HS-27A (cell line): Measurements from ENCODE around the gene UTP25.
"Not testable (repeated sequence)": the region's sequence is repeated elsewhere in the genome, so short reads cannot be mapped to it uniquely, and the experiment has no call there.

Experiments used
- DNase-seq: peaks from one replicate; pipeline ENCODE4 v3.0.0-alpha.2; 2012; ENCODE audit warnings: low read depth, missing footprints

The UTP25 gene

DNA sequence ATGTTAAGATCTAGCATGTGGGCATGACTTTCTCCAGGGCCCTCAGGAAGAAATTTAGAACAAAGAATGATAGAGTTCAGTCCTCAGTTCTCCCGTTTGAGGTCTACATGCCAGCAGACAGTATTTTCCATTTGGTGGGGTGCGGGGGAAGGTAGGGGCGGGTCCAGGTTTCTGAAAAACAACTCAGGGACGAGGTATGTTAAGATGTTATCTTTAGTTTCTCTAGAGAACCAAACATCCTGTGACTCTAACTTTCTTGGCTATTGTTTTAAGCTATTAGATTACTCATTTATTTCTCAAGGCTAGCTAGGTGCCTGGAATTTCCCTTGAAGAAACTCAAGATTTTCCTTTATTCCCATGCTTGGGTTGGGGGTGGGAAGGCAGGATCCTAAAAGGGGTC lies 67.9 kb downstream of the UTP25 start:
- no peak for DNase-seq

DNA sequence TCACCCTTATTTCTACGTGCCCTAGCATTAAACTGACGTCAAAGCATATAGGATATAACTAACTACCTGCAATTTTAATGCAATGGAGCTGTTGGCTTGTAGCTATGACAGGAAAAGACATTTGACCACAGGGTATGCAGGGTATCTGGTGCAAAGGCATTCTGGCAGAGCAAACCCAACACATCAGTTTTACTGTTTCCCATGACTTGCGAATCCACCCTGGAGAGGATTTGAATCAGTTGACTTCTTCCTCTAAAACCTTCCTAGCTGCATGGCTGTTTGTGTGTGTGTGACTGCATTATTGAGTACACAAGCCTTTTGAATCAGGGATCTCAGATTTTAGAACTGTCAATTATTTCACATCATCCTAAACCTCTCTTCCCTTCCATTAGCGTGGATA lies 68.6 kb downstream of the UTP25 start:
- no peak for DNase-seq

DNA sequence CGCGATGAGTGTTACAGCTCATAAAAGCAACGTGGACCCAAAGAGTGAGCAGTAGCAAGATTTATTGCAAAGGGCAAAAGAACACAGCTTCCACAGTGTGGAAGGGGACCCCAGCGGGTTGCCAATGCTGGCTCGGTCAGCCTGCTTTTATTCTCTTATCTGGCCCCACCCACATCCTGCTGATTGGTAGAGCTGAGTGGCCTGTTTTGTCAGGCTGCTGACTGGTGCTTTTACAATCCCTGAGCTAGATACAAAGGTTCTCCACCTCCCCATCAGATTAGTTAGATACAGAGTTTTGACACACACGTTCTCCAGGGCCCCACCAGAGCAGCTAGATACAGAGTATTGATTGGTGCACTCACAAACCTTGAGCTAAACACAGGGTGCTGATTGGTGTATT lies 70.5 kb downstream of the UTP25 start:
- not testable (repeated sequence) for DNase-seq

DNA sequence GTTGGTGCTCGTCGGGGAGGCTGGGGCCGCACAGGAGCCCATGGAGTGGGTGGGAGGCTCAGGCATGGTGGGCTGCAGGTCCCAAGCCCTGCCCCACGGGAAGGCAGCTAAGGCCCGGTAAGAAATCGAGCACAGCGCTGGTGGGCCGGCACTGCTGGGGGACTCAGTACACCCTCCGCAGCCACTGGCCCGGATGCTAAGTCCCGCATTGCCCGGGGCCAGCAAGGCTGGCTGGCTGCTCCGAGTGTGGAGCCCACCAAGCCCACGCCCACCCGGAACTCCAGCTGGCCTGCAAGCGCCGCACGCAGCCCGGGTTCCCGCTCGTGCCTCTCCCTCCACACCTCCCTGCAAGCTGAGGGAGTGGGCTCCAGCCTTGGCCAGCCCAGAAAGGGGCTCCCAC lies 71.1 kb downstream of the UTP25 start:
- DNase-seq, result not testable (repeated sequence)

DNA sequence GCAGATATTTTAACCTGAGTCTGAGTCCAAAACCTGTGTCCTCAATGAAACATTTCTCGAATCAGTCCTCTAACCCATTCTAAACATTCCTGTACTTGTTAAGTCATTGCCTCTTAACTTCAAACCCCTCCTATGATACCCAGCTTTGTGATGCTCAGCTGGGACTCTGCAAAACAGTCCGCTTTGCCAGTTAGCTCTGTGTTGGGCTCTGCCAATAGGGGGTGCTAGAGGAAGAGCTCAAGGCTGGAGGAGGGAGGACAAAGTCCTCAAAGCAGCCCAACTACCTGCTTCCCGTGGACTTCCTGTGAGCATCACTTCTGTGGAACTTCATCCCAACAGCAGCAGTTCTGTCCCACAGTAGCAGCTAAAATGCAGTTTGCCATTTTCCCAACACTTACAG lies 72.2 kb downstream of the UTP25 start:
- no peak for DNase-seq

DNA sequence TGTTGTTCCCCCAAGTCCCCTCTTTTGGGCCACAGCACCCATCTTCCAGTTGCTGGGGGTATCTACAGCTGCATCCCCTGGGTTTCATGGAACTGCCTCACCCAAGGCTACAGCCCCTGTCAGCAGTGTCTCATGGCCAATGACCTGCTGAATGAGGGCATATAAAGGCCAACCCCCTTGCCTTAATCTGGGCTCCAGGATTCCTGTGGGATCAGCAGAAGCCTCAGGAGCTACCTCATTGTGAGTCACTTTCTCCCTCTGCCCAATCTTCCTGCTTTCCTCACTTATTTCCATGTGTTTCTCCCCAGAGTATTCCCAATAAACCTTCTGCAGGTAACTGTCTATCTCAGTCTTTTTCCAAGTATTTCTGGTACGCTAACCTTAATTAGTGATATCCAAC lies 73.0 kb downstream of the UTP25 start:
- no peak for DNase-seq

DNA sequence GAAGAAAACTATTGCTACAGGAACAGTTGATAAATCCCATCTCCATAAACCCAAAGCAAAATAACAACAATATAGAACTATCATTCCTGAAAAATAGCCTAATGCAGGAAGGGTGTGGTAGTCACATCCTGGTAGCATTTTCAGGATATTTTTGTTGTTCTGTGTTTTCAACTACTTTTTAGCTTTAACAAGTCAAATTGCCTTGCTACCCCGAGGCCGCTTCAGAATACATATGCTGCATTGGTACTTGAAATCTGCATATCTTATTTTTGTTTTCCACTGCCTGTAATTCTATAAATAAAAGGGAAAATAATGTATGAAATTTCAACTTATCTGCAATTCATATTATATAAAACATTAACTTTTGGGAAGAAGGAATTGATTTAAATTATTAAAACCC lies 73.4 kb downstream of the UTP25 start:
- DNase-seq, result no peak

DNA sequence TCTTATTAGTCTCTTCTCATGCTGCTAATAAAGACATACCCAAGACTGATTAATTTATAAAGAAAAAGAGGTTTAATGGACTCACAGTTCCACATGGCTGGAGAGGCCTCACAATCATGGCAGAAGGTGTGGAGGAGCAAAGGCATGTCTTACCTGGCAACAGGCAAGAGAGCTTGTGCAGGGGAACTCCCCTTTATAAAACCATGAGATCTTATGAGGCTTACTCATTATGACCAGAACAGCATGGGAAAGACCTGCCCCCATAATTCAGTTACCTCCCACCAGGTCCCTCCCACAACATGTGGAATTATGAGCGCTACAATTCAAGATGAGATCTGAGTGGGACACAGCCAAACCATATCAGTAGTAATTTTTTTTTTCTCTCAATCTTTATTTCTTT lies 77.0 kb downstream of the UTP25 start:
- not testable (repeated sequence) for DNase-seq
